Natural killer cell (primary cell): ENCODE data around the gene TBPL2. TPM values are rescaled to one million over a fixed set of nuclear protein-coding genes. Genes with fewer than 3 reads are reported as not detected.
"Not testable (repeated sequence)": the region's sequence is repeated elsewhere in the genome, so short reads cannot be mapped to it uniquely, and the experiment has no call there.

Experiments
- ATAC-seq, 3 donors: fragments of 150-1000 bp in 2 of 3; fragments of 200-7000 bp in 1 of 3; cut with Tn5 transposase; 1 replicate in 1 of 3; 2 replicates in 2 of 3; pipeline ENCODE4 v1.10.0; 2021; ENCODE audit warnings: mild to moderate bottlenecking in 2 of 3, moderate library complexity in 2 of 3
- DNase-seq, 2 donors: peaks; one replicate each; pipeline versions ENCODE4 v3.0.0 to v3.0.0-alpha.2; 2013 to 2021; ENCODE audit warnings: mixed read lengths in 1 of 2
- H3K27ac ChIP-seq: one replicate; pipeline ENCODE4 v1.5.1; 2013; ENCODE audit warnings: mild to moderate bottlenecking, low read length
- H3K27me3 ChIP-seq: one replicate; pipeline ENCODE4 v1.6.1; 2013; ENCODE audit warnings: low read length; ENCODE audit not compliant: control insufficient read depth, insufficient read depth
- H3K36me3 ChIP-seq: one replicate; pipeline ENCODE4 v1.6.1; 2013; ENCODE audit warnings: low read length; ENCODE audit not compliant: control insufficient read depth, insufficient read depth
- H3K4me1 ChIP-seq: one replicate; pipeline ENCODE4 v1.6.1; 2013; ENCODE audit warnings: low read length; ENCODE audit not compliant: control insufficient read depth, insufficient read depth
- H3K4me3 ChIP-seq: one replicate; pipeline ENCODE4 v1.5.1; 2013; ENCODE audit warnings: low read length
- H3K9me3 ChIP-seq: one replicate; pipeline ENCODE4 v1.6.1; 2013; ENCODE audit warnings: low read length; ENCODE audit not compliant: control insufficient read depth, insufficient read depth
- H3K27ac Mint-ChIP-seq, 2 donors: one replicate each; pipeline ENCODE4 v1.8.0; 2022; ENCODE audit warnings: mild to moderate bottlenecking in 2 of 2, mixed read lengths in 2 of 2, moderate library complexity in 1 of 2
- H3K27me3 Mint-ChIP-seq, 2 donors: one replicate each; pipeline ENCODE4 v1.8.0; 2022; ENCODE audit warnings: low read depth in 2 of 2, mixed read lengths in 2 of 2
- H3K36me3 Mint-ChIP-seq: one replicate; pipeline ENCODE4 v1.8.0; 2022; ENCODE audit warnings: mixed read lengths
- H3K4me1 Mint-ChIP-seq, 2 donors: one replicate each; pipeline ENCODE4 v1.8.0; 2022; ENCODE audit warnings: mixed read lengths in 2 of 2
- H3K4me3 Mint-ChIP-seq: one replicate; pipeline ENCODE4 v1.8.0; 2022; ENCODE audit warnings: mild to moderate bottlenecking, moderate library complexity, mixed read lengths
- H3K9me3 Mint-ChIP-seq, 2 donors: one replicate each; pipeline ENCODE4 v1.8.0; 2022; ENCODE audit warnings: mixed read lengths in 2 of 2
- CTCF ChIP-seq: fragments of 200-600 bp; IDR thresholded peaks from one replicate; pipeline ENCODE4 v1.8.0; 2022; ENCODE audit warnings: antibody characterized with exemption
- WGBS: methylation state at CpG from one replicate; pipeline ENCODE4 v1.1.7; 2013; ENCODE audit warnings: missing lambda C conversion rate; ENCODE audit not compliant: insufficient coverage; 5-methylcytosine and 5-hydroxymethylcytosine counted together
- intact Hi-C: fragments of 100-400 bp; cut with micrococcal nuclease; formaldehyde crosslinking; loops from one replicate; pipeline ENCODE4 v1.14.2; 2022
- total RNA-seq, 4 donors: library from RNA; stranded (reverse); fragments of 120-200 nt in 1 of 4; gene quantifications; one replicate each; pipeline versions ENCODE4 v1.2.3 to v1.2.4, GENCODE V29; 2013 to 2022

TBPL2 gene
- total RNA-seq, 3 donors from 2014 or later (not counting 1 experiment from before 2014, with no cell fraction given) = not detected

GRCh38 chr14:55477680-55478079 is 37.3 kb upstream of the TBPL2 start:
- Mint-ChIP-seq H3K9me3 (no peaks in the 10 kb centered on the region), H3K4me3 (no peak overlapping the region), H3K4me1 (no peaks in the 10 kb centered on the region), H3K36me3 (no peaks in the 10 kb centered on the region), H3K27me3 (peaks cover 0 to 3% of the 10 kb centered on the region in 2 donors), H3K27ac (no peak overlapping the region)
- intact Hi-C loops = no loop called here
- ATAC-seq (no peak), DNase-seq (no peak)
- TF ChIP-seq CTCF = no peak
- no peak overlapping the region for H3K27ac ChIP-seq
- WGBS = 91% methylated on average over 3 of the region's 4 CpGs
- H3K9me3 ChIP-seq = no peaks in the 10 kb centered on the region
- no peaks in the 10 kb centered on the region for H3K36me3 ChIP-seq
- H3K27me3 ChIP-seq = no peaks in the 10 kb centered on the region
- H3K4me3 ChIP-seq = no peak overlapping the region
- no peaks in the 10 kb centered on the region for H3K4me1 ChIP-seq

GRCh38 chr14:55476448-55476847 is 36.0 kb upstream of the TBPL2 start:
- H3K4me1 ChIP-seq, H3K27ac ChIP-seq, H3K36me3 ChIP-seq, H3K36me3 Mint-ChIP-seq, H3K27ac Mint-ChIP-seq, H3K4me1 Mint-ChIP-seq, H3K27me3 ChIP-seq, ATAC-seq, H3K9me3 ChIP-seq, intact Hi-C loops, H3K4me3 ChIP-seq, H3K27me3 Mint-ChIP-seq, DNase-seq, H3K4me3 Mint-ChIP-seq, H3K9me3 Mint-ChIP-seq: not testable (repeated sequence)
- 100% methylated on average over 3 of the region's 3 CpGs for WGBS

GRCh38 chr14:55473786-55474185 is 33.4 kb upstream of the TBPL2 start:
- TF ChIP-seq CTCF = no peak
- H3K9me3 ChIP-seq = no peaks in the 10 kb centered on the region

GRCh38 chr14:55470025-55470424 is 29.6 kb upstream of the TBPL2 start:
- Histone ChIP-seq H3K27me3 (no peaks in the 10 kb centered on the region), H3K4me3 (no peak overlapping the region), H3K4me1 (no peaks in the 10 kb centered on the region), H3K9me3 (no peaks in the 10 kb centered on the region), H3K27ac (no peak overlapping the region), H3K36me3 (no peaks in the 10 kb centered on the region)
- no peaks in the 10 kb centered on the region for H3K4me1 Mint-ChIP-seq
- DNase-seq = no peak
- no peaks in the 10 kb centered on the region for H3K36me3 Mint-ChIP-seq
- TF ChIP-seq CTCF = no peak
- intact Hi-C loops = no loop called here
- peaks cover 8 to 16% of the 10 kb centered on the region in 2 donors for H3K27me3 Mint-ChIP-seq
- no peak overlapping the region for H3K4me3 Mint-ChIP-seq
- WGBS = 89% methylated on average over 1 of the region's 1 CpG
- no peak overlapping the region for H3K27ac Mint-ChIP-seq
- no peak for ATAC-seq
- no peaks in the 10 kb centered on the region for H3K9me3 Mint-ChIP-seq

More at GRCh38 chr14:55473786-55474185, 33.4 kb upstream of the TBPL2 start:
- H3K9me3 Mint-ChIP-seq = no peaks in the 10 kb centered on the region
- no peak for ATAC-seq
- no peak for DNase-seq
- intact Hi-C loops = no loop called here
- H3K4me1 Mint-ChIP-seq = no peaks in the 10 kb centered on the region
- no peak overlapping the region for H3K27ac Mint-ChIP-seq
- Histone ChIP-seq H3K4me1 (no peaks in the 10 kb centered on the region), H3K27me3 (no peaks in the 10 kb centered on the region), H3K4me3 (no peak overlapping the region), H3K36me3 (no peaks in the 10 kb centered on the region), H3K27ac (no peak overlapping the region)
- 100% methylated on average over 1 of the region's 7 CpGs for WGBS
- H3K36me3 Mint-ChIP-seq = no peaks in the 10 kb centered on the region
- H3K4me3 Mint-ChIP-seq = no peak overlapping the region
- peaks cover 8 to 13% of the 10 kb centered on the region in 2 donors for H3K27me3 Mint-ChIP-seq
